Skeletal muscle tissue (tissue), 4 donors: ENCODE results near the gene CCDC192. TPM values are rescaled to one million over a fixed set of nuclear protein-coding genes. Genes with fewer than 3 reads are reported as not detected.
"Not testable (repeated sequence)": the region's sequence is repeated elsewhere in the genome, so short reads cannot be mapped to it uniquely, and the experiment has no call there.

Experiments used
- H3K27ac ChIP-seq: one replicate; pipeline ENCODE4 v1.7.0; 2013; ENCODE audit warnings: mild to moderate bottlenecking, low read depth, low read length, inconsistent platforms
- H3K27me3 ChIP-seq, 3 donors: one replicate each; pipeline ENCODE4 v1.7.0; 2013; ENCODE audit warnings: low read length in 3 of 3; ENCODE audit not compliant: control insufficient read depth in 3 of 3, insufficient read depth in 3 of 3
- H3K36me3 ChIP-seq, 3 donors: one replicate each; pipeline ENCODE4 v1.7.0; 2013; ENCODE audit warnings: low read length in 3 of 3; ENCODE audit not compliant: control insufficient read depth in 3 of 3, insufficient read depth in 3 of 3
- H3K4me1 ChIP-seq, 3 donors: one replicate each; pipeline ENCODE4 v1.7.0; 2013; ENCODE audit warnings: low read length in 3 of 3, mild to moderate bottlenecking in 3 of 3; ENCODE audit not compliant: control insufficient read depth in 3 of 3, insufficient read depth in 3 of 3
- H3K4me3 ChIP-seq, 3 donors: one replicate each; pipeline ENCODE4 v1.7.0; 2013; ENCODE audit warnings: low read length in 3 of 3
- H3K9ac ChIP-seq, 3 donors: one replicate each; pipeline ENCODE4 v1.7.0; 2013; ENCODE audit warnings: low read length in 3 of 3, mild to moderate bottlenecking in 3 of 3, moderate library complexity in 2 of 3, low read depth in 1 of 3
- H3K9me3 ChIP-seq, 3 donors: one replicate each; pipeline ENCODE4 v1.7.0; 2013; ENCODE audit warnings: low read length in 3 of 3; ENCODE audit not compliant: control insufficient read depth in 3 of 3
- total RNA-seq: library from RNA; depleted of rRNA; stranded (reverse); fragments of >200 nt; gene quantifications from one replicate; pipeline ENCODE4 v1.2.3, GENCODE V29; 2014
- donor health status: Osteomylitis.

Gene CCDC192
- total RNA-seq, 1 donor from 2014 or later = not detected

DNA sequence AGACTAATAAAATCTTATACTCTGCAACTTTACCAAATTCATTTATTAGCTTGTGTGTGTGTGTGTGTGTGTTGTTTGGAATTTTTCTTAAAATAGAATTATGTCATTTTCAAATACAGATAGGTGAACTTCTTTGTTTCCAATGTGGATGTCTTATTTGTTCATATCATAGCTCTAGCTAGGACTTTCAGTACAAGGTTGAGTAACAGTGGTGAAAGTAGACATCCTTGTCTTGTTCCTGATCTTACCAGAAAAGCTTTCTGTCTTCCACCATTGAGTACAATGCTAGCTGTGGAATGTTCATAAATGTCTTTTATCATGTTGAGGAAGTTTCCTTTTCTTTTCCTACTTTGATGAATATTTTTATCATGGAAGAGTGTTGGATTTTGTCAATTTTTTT lies 74.8 kb downstream of the CCDC192 start:
- Histone ChIP-seq H3K4me3 (no peak overlapping the region), H3K27me3 (no peaks in the 10 kb centered on the region), H3K36me3 (no peaks in the 10 kb centered on the region), H3K4me1 (no peaks in the 10 kb centered on the region), H3K9me3 (no peaks in the 10 kb centered on the region), H3K27ac (no peak overlapping the region), H3K9ac (no peak overlapping the region)

DNA sequence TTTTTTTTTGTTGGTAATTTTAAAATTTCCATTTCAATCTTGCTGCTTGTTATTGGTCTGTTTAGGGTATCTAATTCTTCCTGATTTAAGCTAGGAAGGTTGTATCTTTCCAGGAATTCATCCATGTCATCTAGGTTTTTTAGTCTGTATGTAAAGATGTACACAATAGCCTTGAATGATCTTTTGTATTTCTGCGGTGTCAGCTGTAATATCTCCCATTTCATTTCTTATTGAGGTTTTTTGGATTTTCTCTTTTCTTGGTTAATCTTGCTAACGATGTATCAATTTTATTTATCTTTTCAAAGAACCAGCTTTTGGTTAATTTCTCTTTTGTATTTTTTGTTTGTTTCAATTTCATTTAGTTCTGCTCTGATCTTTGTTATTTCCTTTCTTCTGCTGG lies 79.3 kb downstream of the CCDC192 start:
- H3K27ac ChIP-seq, H3K27me3 ChIP-seq, H3K36me3 ChIP-seq, H3K9me3 ChIP-seq, H3K4me1 ChIP-seq, H3K9ac ChIP-seq, H3K4me3 ChIP-seq: not testable (repeated sequence)

DNA sequence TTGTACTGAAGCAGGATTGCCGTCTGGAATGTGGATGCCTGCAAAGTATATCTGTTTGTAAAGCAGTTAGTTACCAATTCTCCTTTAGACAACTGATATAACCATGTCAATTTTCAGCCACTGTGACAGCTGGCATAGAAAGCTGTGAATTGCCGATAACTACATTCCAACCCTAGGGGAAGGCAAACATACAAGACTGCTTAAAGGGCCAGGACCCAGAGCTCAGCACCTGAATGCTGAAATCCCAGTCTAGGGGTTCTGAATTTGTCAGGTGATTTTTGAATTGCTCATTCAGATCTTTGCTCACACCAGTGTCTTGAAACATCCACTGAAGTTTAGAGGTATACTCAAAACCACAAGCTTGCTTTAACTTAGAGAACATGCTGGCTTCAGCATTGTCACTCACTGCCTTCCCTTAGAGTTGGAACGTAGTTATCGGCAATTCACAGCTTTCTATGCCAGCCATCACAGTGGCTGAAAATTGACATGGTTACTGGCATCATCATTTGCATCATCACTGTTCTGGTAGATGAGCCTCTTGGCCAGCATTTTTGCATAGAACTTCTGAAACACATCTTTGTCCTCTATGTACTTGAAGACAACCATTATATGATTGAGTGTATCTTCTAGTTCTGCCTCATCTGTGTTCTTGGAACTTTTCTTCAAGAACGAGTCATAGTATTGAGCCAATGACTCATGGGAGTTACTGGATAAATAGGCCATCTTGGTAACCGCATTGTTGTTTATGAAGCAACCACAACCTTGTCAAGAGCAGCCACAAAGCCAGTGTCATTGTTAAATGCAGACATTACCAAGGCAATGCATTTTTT lies 82.1 kb downstream of the CCDC192 start:
- H3K27ac ChIP-seq = no peak overlapping the region
- H3K36me3 ChIP-seq = no peaks in the 10 kb centered on the region
- H3K27me3 ChIP-seq = no peaks in the 10 kb centered on the region
- no peak overlapping the region for H3K9ac ChIP-seq
- H3K4me1 ChIP-seq = no peaks in the 10 kb centered on the region
- peaks cover 0 to 3% (median 0%) of the 10 kb centered on the region in 3 donors for H3K9me3 ChIP-seq
- H3K4me3 ChIP-seq = no peak overlapping the region

DNA sequence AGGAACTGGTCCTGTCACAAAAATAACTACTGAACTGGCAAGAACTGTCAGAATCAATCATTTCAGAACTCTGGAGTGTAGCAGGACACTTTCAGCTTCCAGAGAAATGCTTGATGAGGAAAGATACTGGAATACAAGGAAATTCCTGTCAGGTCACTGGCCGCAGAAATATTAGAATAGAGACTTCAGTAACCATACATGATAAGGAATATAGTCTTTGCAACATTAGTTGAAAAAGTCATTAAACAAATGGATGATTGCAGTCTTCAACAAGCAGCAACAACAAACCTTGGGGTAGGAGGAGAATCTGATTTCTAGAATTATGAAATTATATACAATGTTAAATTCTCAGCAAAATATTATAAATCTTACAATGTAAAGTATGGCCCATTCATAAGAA lies 88.2 kb downstream of the CCDC192 start:
- Histone ChIP-seq H3K9me3 (peaks cover 0 to 10% (median 3%) of the 10 kb centered on the region in 3 donors), H3K4me1 (no peaks in the 10 kb centered on the region), H3K27me3 (no peaks in the 10 kb centered on the region), H3K27ac (no peak overlapping the region), H3K36me3 (no peaks in the 10 kb centered on the region), H3K4me3 (no peak overlapping the region), H3K9ac (no peak overlapping the region)

DNA sequence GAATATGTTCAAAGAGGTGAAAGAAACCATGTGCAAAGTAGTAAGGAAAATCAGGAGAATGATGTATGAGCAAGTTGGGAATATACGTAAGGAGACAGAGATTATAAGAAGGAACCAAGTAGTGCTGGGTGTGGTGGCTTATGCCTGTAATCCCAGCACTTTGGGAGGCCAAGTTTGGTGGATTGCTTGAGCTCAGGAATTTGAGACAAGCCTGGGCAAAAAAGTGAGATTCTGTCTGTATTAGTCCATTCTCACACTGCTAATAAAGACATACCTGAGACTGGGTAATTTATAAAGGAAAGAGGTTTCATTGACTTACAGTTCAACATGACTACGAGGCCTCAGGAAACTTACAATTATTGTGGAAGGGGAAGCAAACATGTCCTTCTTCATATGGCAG lies 88.7 kb downstream of the CCDC192 start:
- not testable (repeated sequence) for H3K9ac ChIP-seq, H3K36me3 ChIP-seq, H3K9me3 ChIP-seq, H3K4me1 ChIP-seq, H3K4me3 ChIP-seq, H3K27me3 ChIP-seq, H3K27ac ChIP-seq

DNA sequence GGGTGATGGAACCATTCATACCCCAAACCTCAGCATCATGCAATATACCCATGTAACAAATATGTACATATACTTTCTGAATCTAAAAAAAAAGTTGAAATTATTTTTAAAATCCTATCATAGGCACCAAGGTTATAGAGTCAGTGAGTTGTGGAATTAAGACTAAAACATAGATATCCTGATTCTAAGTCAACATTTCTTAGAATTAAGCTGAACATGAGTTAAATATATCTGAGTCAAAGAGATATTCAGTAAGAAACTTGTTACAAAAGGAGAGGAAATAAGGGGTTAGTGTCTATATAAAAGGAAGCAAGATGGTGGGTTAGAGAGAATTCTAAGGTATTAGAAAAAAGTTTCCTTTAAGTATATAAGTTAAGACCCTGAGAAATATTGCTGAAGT lies 89.9 kb downstream of the CCDC192 start:
- H3K9ac ChIP-seq = no peak overlapping the region
- no peaks in the 10 kb centered on the region for H3K4me1 ChIP-seq
- no peaks in the 10 kb centered on the region for H3K36me3 ChIP-seq
- H3K4me3 ChIP-seq = no peak overlapping the region
- no peaks in the 10 kb centered on the region for H3K27me3 ChIP-seq
- H3K27ac ChIP-seq = no peak overlapping the region
- H3K9me3 ChIP-seq = peaks cover 0 to 10% (median 3%) of the 10 kb centered on the region in 3 donors

DNA sequence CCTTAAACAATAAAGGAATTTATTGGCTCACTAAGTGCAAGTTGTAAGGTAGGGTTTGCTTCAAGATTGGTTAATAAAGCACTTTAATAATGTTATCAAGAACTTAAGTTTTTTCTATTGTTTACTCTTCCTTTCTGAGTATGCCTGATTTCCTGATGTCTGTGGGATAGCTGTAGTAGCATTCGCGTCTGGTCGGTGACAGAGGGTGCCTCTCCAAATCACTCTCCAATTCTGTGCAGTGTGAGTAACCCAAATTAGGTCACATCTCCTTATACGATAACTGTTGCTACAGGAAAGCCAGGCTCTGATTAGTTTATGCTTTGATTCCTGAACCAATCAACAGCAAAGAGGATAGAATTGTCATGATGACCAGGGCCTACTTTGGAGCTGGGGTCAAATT lies 90.7 kb downstream of the CCDC192 start:
- Histone ChIP-seq H3K9ac (no peak overlapping the region), H3K27me3 (no peaks in the 10 kb centered on the region), H3K36me3 (no peaks in the 10 kb centered on the region), H3K4me3 (no peak overlapping the region), H3K4me1 (no peaks in the 10 kb centered on the region), H3K27ac (no peak overlapping the region), H3K9me3 (peaks cover 0 to 10% (median 3%) of the 10 kb centered on the region in 3 donors)

DNA sequence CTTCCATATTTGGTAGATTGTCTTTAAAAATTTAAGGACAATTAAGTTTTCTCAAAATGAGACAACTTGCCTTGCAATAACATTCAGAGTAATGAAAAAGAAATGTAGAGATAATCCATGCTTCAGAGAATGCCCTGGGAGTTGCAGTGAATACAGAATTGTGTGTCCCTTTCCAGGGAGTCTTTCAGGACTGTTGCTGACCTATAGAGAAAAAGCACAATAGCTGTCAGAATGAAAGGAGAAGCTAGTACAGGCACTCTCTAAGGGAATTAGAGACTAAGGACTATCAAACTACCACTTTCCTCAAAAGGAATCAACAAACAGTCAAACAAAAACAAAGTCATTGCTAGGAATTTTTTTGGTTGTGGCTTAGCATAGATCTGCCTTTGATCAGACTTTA lies 93.0 kb downstream of the CCDC192 start:
- H3K4me1 ChIP-seq = no peaks in the 10 kb centered on the region
- H3K4me3 ChIP-seq = no peak overlapping the region
- H3K27me3 ChIP-seq = no peaks in the 10 kb centered on the region
- H3K36me3 ChIP-seq = no peaks in the 10 kb centered on the region
- peaks cover 0 to 10% (median 0%) of the 10 kb centered on the region in 3 donors for H3K9me3 ChIP-seq
- H3K27ac ChIP-seq = no peak overlapping the region
- H3K9ac ChIP-seq = no peak overlapping the region

DNA sequence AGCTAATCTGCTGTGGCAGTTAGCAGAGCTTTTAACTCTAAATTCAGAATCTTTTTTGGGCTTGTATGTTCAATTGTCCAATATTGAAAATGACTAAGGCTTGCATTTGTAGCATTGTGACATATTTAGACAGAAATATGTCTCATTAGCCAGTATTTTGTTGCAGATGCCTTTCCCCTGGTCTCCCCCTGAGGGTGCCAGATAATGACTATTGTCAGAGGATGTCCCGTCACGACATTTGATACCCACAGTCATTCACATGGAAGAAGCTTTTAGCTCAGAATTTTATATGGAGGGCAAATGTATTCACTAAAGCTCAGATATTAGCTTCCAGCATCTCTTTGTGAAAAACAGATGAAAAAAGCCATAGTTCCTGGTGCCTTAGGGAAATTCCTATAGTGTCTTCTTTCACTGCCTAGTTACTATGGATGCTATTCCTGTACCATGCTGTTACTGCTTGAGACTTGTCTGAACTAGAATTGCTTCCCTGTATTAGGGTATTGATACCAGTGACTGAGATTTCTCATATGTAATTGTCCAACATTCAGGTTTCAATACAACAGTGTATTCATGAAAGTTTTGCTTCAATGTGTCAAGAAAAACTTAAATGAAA lies 96.2 kb downstream of the CCDC192 start:
- Histone ChIP-seq H3K27ac (no peak overlapping the region), H3K4me1 (no peaks in the 10 kb centered on the region), H3K9me3 (no peaks in the 10 kb centered on the region), H3K4me3 (no peak overlapping the region), H3K9ac (no peak overlapping the region), H3K36me3 (no peaks in the 10 kb centered on the region), H3K27me3 (no peaks in the 10 kb centered on the region)

DNA sequence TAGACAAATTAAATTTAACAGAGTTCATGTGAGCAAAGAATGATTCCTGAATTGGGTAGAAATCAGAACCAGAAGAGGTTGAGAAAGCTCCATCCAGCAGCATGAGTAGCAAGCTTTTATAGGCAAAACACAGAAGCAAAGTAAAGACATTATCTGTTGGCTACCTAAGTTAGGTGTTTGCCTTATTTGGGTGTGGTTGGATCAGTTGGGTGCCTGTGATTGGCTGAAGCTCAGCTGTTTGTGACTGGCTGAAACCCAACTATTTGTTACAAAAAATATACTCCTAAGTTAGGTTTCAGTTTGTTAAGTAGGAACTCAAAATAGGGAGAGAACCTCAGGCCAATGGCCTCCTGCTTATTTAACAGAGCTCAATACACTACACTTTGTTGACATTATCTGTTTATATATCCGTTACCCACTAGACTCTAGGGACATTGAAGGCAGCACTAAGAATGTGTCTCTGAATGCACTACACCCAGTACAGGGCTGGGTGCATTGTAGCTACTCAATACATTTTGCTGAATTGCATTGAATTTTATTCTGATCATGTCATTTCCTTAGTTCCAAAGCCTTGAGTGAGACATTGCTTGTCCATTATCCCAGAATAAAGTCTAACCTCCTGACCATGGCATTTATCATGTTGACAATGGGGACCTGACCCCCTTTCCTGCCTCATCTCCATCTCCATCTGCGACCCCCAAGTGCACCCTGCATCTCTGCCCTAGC lies 98.7 kb downstream of the CCDC192 start:
- Histone ChIP-seq H3K4me3 (no peak overlapping the region), H3K9me3 (no peaks in the 10 kb centered on the region), H3K4me1 (no peaks in the 10 kb centered on the region), H3K27me3 (no peaks in the 10 kb centered on the region), H3K9ac (no peak overlapping the region), H3K27ac (no peak overlapping the region), H3K36me3 (no peaks in the 10 kb centered on the region)
